CD4-positive, alpha-beta memory T cell (primary cell): ENCODE results near the gene TBC1D32. TPM values are rescaled to one million over a fixed set of nuclear protein-coding genes. Genes with fewer than 3 reads are reported as not detected.
"Not testable (repeated sequence)": the region's sequence is repeated elsewhere in the genome, so short reads cannot be mapped to it uniquely, and the experiment has no call there.

Experiments used
- CTCF ChIA-PET: fragments of 350-600 bp; sonication (Branson Sonifier 250); formaldehyde crosslinking; loops from one replicate; lab custom pipeline; 2021; ENCODE audit warnings: inconsistent platforms; ENCODE audit not compliant: partially characterized antibody; lab: Charles Lee
- POLR2A ChIA-PET: fragments of 350-600 bp; sonication (Branson Sonifier 250); formaldehyde crosslinking; loops from one replicate; lab custom pipeline; 2021; ENCODE audit not compliant: partially characterized antibody; lab: Charles Lee
- DNase-seq, 5 donors: peaks; one replicate each; pipeline versions ENCODE4 v3.0.0 to v3.0.0-alpha.2; 2020 to 2022; ENCODE audit warnings: mixed read lengths in 1 of 5
- H3K27ac ChIP-seq: one replicate; pipeline ENCODE4 v1.7.0; 2013; ENCODE audit warnings: low read depth, low read length
- H3K27me3 ChIP-seq: 2 replicates; pipeline ENCODE4 v1.7.0; 2013; ENCODE audit warnings: mild to moderate bottlenecking, low read length, moderate library complexity; ENCODE audit not compliant: insufficient read depth
- H3K36me3 ChIP-seq: 2 replicates; pipeline ENCODE4 v1.7.0; 2013; ENCODE audit warnings: mild to moderate bottlenecking, low read length, moderate library complexity; ENCODE audit not compliant: insufficient read depth
- H3K4me1 ChIP-seq: 2 replicates; pipeline ENCODE4 v1.7.0; 2013; ENCODE audit warnings: mild to moderate bottlenecking, low read length, moderate library complexity; ENCODE audit not compliant: insufficient read depth
- H3K4me3 ChIP-seq, 2 donors: one replicate each; pipeline ENCODE4 v1.7.0; 2013; ENCODE audit warnings: low read length in 2 of 2, mild to moderate bottlenecking in 1 of 2
- H3K9me3 ChIP-seq, 2 donors: one replicate each; pipeline ENCODE4 v1.7.0; 2013; ENCODE audit warnings: low read length in 2 of 2, control low read depth in 1 of 2; ENCODE audit not compliant: control insufficient read depth in 1 of 2
- H3K27ac Mint-ChIP-seq, 7 donors: one replicate each; pipeline ENCODE4 v1.8.0; 2020 to 2021; ENCODE audit warnings: mixed read lengths in 7 of 7, mild to moderate bottlenecking in 6 of 7, inconsistent platforms in 3 of 7, moderate library complexity in 3 of 7
- H3K27me3 Mint-ChIP-seq, 2 donors: one replicate each; pipeline ENCODE4 v1.8.0; 2020 to 2021; ENCODE audit warnings: mixed read lengths in 2 of 2
- H3K36me3 Mint-ChIP-seq, 2 donors: one replicate each; pipeline ENCODE4 v1.8.0; 2020 to 2021; ENCODE audit warnings: mixed read lengths in 2 of 2, inconsistent platforms in 1 of 2, mild to moderate bottlenecking in 1 of 2
- H3K4me1 Mint-ChIP-seq, 4 donors: one replicate each; pipeline ENCODE4 v1.8.0; 2020 to 2021; ENCODE audit warnings: mixed read lengths in 4 of 4, mild to moderate bottlenecking in 1 of 4
- H3K4me3 Mint-ChIP-seq, 8 donors: one replicate each; pipeline ENCODE4 v1.8.0; 2020 to 2021; ENCODE audit warnings: mixed read lengths in 8 of 8, mild to moderate bottlenecking in 7 of 8, moderate library complexity in 6 of 8, inconsistent platforms in 3 of 8
- H3K9me3 Mint-ChIP-seq, 8 donors: one replicate each; pipeline ENCODE4 v1.8.0; 2020 to 2021; ENCODE audit warnings: mixed read lengths in 8 of 8, mild to moderate bottlenecking in 5 of 8, inconsistent platforms in 3 of 8, moderate library complexity in 1 of 8
- intact Hi-C: fragments of 100-400 bp; cut with micrococcal nuclease; formaldehyde crosslinking; loops from one replicate; pipeline ENCODE4 v1.15.1; 2023
- polyA plus RNA-seq, 2 donors: library from polyadenylated mRNA; unstranded; fragments of 300-500 nt; fragmentation: Illumina TruSeq; gene quantifications; one replicate each; pipeline ENCODE4 v1.2.3, GENCODE V29; 2021
- total RNA-seq, 2 experiments: library from RNA; stranded (reverse); gene quantifications; one replicate each; pipeline ENCODE4 v1.2.3, GENCODE V29; 2021

TBC1D32 gene
- total and polyA plus RNA-seq, 4 experiments from 2014 or later: 5.5 to 13.2 (median 11.2) TPM; not detected in 1

GRCh38 chr6:121319603-121320002 is 14.7 kb downstream of the TBC1D32 start:
- CTCF ChIA-PET: interaction anchor here (1.1 to 1.2 kb wide), 2 partner anchors 15 to 22 kb away, joined by 4 to 5 read pairs; partner anchors contain the start of gene TBC1D32
- DNase-seq: no peak
- Histone ChIP-seq H3K4me3 (no peak overlapping the region), H3K4me1 (no peaks in the 10 kb centered on the region), H3K9me3 (no peaks in the 10 kb centered on the region), H3K27me3 (no peaks in the 10 kb centered on the region), H3K36me3 (no peaks in the 10 kb centered on the region), H3K27ac (no peak overlapping the region)
- POLR2A ChIA-PET: interaction anchor here (1.7 kb wide), 1 partner anchor 15 kb away, joined by 3 read pairs; the partner anchor contains the start of gene TBC1D32
- H3K27ac Mint-ChIP-seq: no peak overlapping the region
- no peaks in the 10 kb centered on the region for H3K4me1 Mint-ChIP-seq
- H3K36me3 Mint-ChIP-seq: peaks cover 12 to 25% of the 10 kb centered on the region in 2 donors
- H3K4me3 Mint-ChIP-seq: no peak overlapping the region
- intact Hi-C loops: no loop called here
- no peaks in the 10 kb centered on the region for H3K27me3 Mint-ChIP-seq
- no peaks in the 10 kb centered on the region for H3K9me3 Mint-ChIP-seq

GRCh38 chr6:121319112-121319553 is 15.1 kb downstream of the TBC1D32 start:
- Mint-ChIP-seq H3K4me3 (no peak overlapping the region), H3K27me3 (no peaks in the 10 kb centered on the region), H3K36me3 (peaks cover 12 to 28% of the 10 kb centered on the region in 2 donors), H3K27ac (no peak overlapping the region), H3K9me3 (no peaks in the 10 kb centered on the region), H3K4me1 (no peaks in the 10 kb centered on the region)
- Histone ChIP-seq H3K27ac (no peak overlapping the region), H3K4me1 (no peaks in the 10 kb centered on the region), H3K27me3 (no peaks in the 10 kb centered on the region), H3K36me3 (no peaks in the 10 kb centered on the region), H3K9me3 (no peaks in the 10 kb centered on the region), H3K4me3 (no peak overlapping the region)
- POLR2A ChIA-PET: interaction anchor here (1.0 to 1.7 kb wide), 2 partner anchors 15 to 16 kb away, joined by 3 read pairs; partner anchors contain the start of gene TBC1D32
- CTCF ChIA-PET: interaction anchor here (1.2 kb wide), 1 partner anchor 23 kb away, joined by 5 read pairs; no protein-coding TSS in a partner anchor
- intact Hi-C loops: no loop called here
- no peak for DNase-seq

- Histone ChIP-seq H3K4me3 (no peak overlapping the region), H3K9me3 (no peaks in the 10 kb centered on the region), H3K27ac (no peak overlapping the region), H3K4me1 (no peaks in the 10 kb centered on the region), H3K36me3 (no peaks in the 10 kb centered on the region), H3K27me3 (no peaks in the 10 kb centered on the region)
- CTCF ChIA-PET: interaction anchor here (1.5 kb wide), 1 partner anchor 13 kb away, joined by 3 read pairs; no protein-coding TSS in a partner anchor
- Mint-ChIP-seq H3K4me3 (no peak overlapping the region), H3K27ac (no peak overlapping the region), H3K9me3 (peaks cover 0 to 5% (median 0%) of the 10 kb centered on the region in 8 donors), H3K36me3 (peaks cover 13 to 30% of the 10 kb centered on the region in 2 donors), H3K27me3 (no peaks in the 10 kb centered on the region), H3K4me1 (no peaks in the 10 kb centered on the region)
- POLR2A ChIA-PET: no interaction called here
- DNase-seq: no peak
- intact Hi-C loops: no loop called here
Observed at GRCh38 chr6:121314381-121315112, 19.7 kb downstream of the TBC1D32 start.

- CTCF ChIA-PET, H3K27me3 Mint-ChIP-seq, H3K4me1 Mint-ChIP-seq, H3K36me3 ChIP-seq, H3K4me3 Mint-ChIP-seq, H3K4me1 ChIP-seq, POLR2A ChIA-PET, H3K27ac Mint-ChIP-seq, H3K4me3 ChIP-seq, H3K27ac ChIP-seq, H3K9me3 ChIP-seq, DNase-seq, intact Hi-C loops, H3K27me3 ChIP-seq, H3K9me3 Mint-ChIP-seq: not testable (repeated sequence)
- H3K36me3 Mint-ChIP-seq: peaks cover 9 to 29% of the 10 kb centered on the region in 2 donors
Observed at GRCh38 chr6:121311814-121312213, 22.5 kb downstream of the TBC1D32 start.

- no peak overlapping the region for H3K4me3 Mint-ChIP-seq
- H3K27ac Mint-ChIP-seq: no peak overlapping the region
- CTCF ChIA-PET: interaction anchor here (1.0 kb wide), 1 partner anchor 10 kb away, joined by 3 read pairs; no protein-coding TSS in a partner anchor
Observed at GRCh38 chr6:121310495-121310894, 23.8 kb downstream of the TBC1D32 start.

GRCh38 chr6:121309768-121310469 is 24.4 kb downstream of the TBC1D32 start:
- ChIA-PET POLR2A (no interaction called here), CTCF (no interaction called here)
- intact Hi-C loops: loop anchor here (5.0 kb wide), 2 partner anchors 1568 to 1978 kb away; no protein-coding TSS in a partner anchor
- Histone ChIP-seq H3K27me3 (no peaks in the 10 kb centered on the region), H3K4me1 (no peaks in the 10 kb centered on the region), H3K9me3 (no peaks in the 10 kb centered on the region), H3K36me3 (no peaks in the 10 kb centered on the region), H3K27ac (no peak overlapping the region), H3K4me3 (no peak overlapping the region)
- Mint-ChIP-seq H3K4me3 (no peak overlapping the region), H3K36me3 (peaks cover 9 to 20% of the 10 kb centered on the region in 2 donors), H3K9me3 (peaks cover 0 to 5% (median 0%) of the 10 kb centered on the region in 8 donors), H3K27me3 (no peaks in the 10 kb centered on the region), H3K4me1 (no peaks in the 10 kb centered on the region), H3K27ac (no peak overlapping the region)
- DNase-seq: no peak

More at GRCh38 chr6:121310495-121310894, 23.8 kb downstream of the TBC1D32 start:
- H3K4me3 ChIP-seq: no peak overlapping the region
- no peaks in the 10 kb centered on the region for H3K4me1 ChIP-seq
- no peaks in the 10 kb centered on the region for H3K27me3 Mint-ChIP-seq
- POLR2A ChIA-PET: no interaction called here
- H3K36me3 Mint-ChIP-seq: peaks cover 9 to 20% of the 10 kb centered on the region in 2 donors
- no peaks in the 10 kb centered on the region for H3K4me1 Mint-ChIP-seq
- H3K36me3 ChIP-seq: no peaks in the 10 kb centered on the region
- H3K27me3 ChIP-seq: no peaks in the 10 kb centered on the region
- H3K9me3 Mint-ChIP-seq: peaks cover 0 to 5% (median 0%) of the 10 kb centered on the region in 8 donors
- no peaks in the 10 kb centered on the region for H3K9me3 ChIP-seq
- intact Hi-C loops: no loop called here
- DNase-seq: no peak
- H3K27ac ChIP-seq: no peak overlapping the region
